Measurements from ENCODE around the gene ARSD. TPM values are rescaled to one million over a fixed set of nuclear protein-coding genes. Genes with fewer than 3 reads are reported as not detected.
"Not testable (repeated sequence)": the region's sequence is repeated elsewhere in the genome, so short reads cannot be mapped to it uniquely, and the experiment has no call there.

The ARSD gene
- total RNA-seq, 1 donor from 2014 or later, result 110 TPM

GRCh38 chrX:2892816-2893215, 36.3 kb downstream of the ARSD start:
- no peak for DNase-seq (ENCODE audit: low spot score)

GRCh38 chrX:2890536-2891460, 38.3 kb downstream of the ARSD start:
- not testable (repeated sequence) for DNase-seq (ENCODE audit: low spot score)

GRCh38 chrX:2889706-2890490, 39.2 kb downstream of the ARSD start:
- not testable (repeated sequence) for DNase-seq (ENCODE audit: low spot score)

- DNase-seq (ENCODE audit: low spot score), result no peak
Measured at GRCh38 chrX:2889045-2889605, 40.0 kb downstream of the ARSD start.

DNA sequence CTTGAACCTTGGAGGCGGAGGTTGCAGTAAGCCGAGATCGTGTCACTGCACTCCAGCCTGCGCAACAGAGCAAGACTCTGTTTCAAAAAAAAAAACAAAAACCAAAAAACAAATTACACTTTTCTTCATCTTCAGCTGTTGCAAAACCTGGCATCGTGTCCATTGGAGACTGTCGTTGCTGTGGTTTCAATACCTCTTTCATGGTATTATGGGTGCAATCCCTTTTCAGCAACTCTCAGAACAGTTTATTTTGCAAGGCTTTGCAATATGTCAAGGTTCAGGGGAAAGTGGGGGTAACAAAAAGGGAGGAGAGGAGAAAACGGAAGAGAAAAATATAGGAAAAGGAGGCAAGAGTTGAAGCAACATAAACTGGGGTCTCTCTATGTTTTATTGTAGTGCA, 40.8 kb downstream of the ARSD start:
- no peak for DNase-seq (ENCODE audit: low spot score)

DNA sequence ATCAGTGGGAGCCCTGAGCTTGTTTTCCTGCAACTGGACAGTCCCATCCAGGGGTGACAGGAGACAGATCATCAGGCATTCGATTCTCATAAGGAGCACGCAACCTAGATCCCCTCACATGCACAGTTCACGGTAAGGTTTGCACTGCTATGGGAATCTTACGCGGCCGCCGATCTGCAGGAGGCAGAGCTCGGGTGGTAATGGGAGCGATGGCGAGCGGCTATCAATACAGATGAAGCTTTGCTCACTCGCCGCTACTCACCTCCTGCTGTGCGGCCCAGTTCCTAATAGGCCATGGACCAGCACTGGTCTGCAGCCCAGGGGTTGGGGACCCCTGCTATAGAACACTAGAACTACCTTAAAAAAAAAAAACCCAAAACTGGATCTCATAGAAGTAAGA, 45.4 kb downstream of the ARSD start:
- no peak for DNase-seq (ENCODE audit: low spot score)

DNA sequence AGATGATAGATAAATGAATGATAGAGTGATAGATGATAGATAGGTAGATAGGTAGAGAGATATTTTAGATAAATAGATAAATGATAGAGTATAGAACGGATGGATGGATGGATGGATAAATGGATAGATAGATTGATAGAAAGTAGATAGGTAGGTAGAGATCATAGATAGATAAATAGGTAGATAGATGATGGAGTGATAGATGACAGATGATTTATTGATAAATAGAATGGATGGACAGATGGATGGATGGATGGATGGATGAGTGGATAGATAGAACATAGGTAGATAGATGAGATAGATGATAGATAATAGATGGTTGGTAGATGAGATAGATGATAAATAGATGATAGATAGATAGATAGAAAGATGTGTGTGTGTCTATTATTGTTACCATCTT, 49.5 kb downstream of the ARSD start:
- no peak for DNase-seq (ENCODE audit: low spot score)

DNA sequence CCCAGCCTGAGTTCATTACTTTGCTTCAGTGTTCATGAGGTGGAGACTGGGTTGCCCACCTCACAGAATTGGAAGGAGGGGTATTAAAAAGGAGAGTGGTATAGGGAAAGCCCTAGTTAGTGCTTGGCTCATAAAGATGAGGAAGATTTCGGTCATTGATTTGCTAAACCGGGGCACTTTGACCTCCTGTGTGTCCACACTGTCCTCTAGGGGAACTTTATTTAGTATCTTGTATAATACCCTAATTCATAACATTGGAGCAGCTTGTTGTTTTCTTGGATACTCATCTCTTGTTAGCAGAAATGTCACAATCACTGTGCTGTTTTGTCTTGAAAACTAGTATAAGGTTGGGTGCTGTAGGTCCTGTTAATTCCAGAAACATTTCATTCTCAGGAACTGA, 50.6 kb downstream of the ARSD start:
- no peak for DNase-seq (ENCODE audit: low spot score)

- no peak for DNase-seq (ENCODE audit: low spot score)
Measured at GRCh38 chrX:2875798-2876399, 53.2 kb downstream of the ARSD start.

DNA sequence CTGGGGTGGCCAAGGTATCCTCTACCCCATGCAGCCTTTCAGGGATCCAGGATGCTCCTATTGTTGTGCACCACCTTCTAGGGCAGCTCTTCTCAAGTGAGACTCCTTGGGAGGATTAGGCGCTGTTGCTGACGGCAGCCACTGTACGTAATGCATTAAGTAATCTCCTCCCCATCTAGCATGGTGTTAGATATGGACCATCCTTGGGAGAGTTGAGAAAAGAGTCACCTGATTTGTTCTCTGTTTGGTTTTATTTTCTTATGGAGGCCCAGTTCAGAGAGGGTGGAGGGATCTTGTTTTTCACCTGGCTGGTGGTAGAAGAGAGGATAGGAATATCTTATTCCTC, 54.0 kb downstream of the ARSD start:
- no peak for DNase-seq (ENCODE audit: low spot score)

GRCh38 chrX:2874222-2875135, 54.7 kb downstream of the ARSD start:
- DNase-seq (ENCODE audit: low spot score), result no peak

DNA sequence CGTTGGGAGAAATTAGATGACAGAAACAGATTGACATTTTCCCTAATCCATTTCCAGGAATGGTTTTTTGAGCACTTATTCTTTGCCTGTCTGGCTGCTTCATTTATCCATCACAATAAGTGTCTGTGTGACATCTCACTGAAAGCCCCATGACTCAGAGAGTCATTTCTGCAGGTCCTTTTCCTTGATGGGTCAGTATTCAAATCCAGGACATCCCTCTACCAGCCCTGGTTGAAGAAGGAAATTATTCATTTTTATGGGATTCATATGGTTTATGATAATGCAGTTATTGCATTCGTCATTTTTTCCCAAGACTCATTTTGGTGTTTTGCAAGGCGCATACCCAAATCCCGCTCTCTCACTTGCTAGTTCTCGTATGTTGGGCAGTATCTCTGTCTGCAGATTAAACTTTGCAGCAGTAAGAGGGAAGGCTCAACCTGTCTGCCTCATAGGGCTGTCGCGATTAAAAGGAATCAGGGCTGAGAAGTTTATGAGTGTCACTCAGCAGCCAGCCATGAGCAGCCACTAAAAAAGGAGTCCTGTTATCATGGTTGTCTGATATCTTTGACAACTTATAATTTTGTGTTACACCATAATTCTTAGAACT, 56.4 kb downstream of the ARSD start:
- DNase-seq (ENCODE audit: low spot score), result no peak

DNA sequence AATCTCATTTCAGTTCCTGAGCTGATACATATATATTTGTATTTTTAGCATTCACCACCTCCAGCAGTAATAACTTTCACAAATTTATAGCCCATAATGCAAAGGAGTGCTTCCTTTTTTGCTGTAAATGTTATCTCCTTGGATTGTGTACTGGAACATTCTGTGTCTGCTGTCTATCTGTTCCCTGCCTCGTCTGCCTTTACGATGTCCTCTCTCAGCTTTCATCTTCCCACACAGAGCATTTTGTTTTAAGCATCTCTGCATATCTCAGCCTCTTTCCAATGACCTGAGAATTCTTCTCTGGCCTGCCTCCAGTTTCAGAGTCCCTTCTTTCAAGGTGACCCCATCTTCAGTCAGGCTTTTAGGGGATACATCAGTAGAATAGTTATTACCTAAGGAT, 57.3 kb downstream of the ARSD start:
- DNase-seq (ENCODE audit: low spot score), result no peak

GRCh38 chrX:2870650-2871049, 58.5 kb downstream of the ARSD start:
- DNase-seq (ENCODE audit: low spot score), result no peak

DNA sequence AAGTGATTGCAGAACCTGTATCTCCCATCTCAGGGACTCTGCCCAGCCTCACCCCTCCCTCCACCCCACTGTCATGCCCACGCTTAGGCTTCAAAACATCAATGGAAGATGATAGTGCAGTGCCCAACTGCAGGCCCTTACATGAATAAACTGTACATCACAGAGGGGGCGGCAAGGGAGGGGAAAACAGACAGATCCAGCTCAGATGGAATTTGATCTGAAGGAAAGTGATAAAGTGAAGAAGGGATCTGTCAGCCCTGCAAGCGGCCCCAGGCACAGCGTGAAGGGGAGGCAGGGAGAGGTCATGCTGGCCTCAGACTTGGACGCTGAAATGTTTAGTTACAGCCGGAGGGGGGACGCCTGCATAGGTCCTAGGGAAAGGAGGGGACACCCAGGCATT, 61.9 kb downstream of the ARSD start:
- no peak for DNase-seq (ENCODE audit: low spot score)

GRCh38 chrX:2863646-2864045, 65.5 kb downstream of the ARSD start:
- DNase-seq (ENCODE audit: low spot score), result no peak

GRCh38 chrX:2862404-2862803, 66.7 kb downstream of the ARSD start:
- DNase-seq (ENCODE audit: low spot score), result no peak

DNA sequence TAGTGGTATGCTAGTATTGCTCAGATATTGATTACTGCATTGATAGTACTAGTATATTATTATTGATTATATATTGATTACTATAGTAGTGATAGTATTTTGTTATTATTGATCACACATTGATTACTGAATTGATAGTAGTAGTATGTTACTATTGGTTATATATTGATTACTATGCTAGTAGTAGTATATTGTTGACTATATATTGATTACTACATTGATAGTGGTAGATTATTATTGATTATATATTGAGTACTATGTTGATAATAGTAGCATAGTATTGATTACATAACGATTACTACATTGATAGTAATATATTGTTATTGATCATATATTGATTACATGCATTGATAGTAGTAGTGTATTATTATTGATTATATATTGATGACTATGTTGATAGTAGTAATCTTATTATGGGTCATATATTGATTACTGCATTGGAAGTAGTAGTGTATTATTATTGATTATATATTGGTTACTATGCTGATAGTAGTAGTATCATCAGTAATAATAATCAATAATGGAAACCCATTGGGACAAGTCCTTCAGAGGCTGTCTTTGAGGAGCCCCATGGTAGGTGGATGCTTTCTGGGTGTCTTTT, 69.8 kb downstream of the ARSD start:
- no peak for DNase-seq (ENCODE audit: low spot score)

- no peak for DNase-seq (ENCODE audit: low spot score)
Measured at GRCh38 chrX:2857566-2857965, 71.6 kb downstream of the ARSD start.

- DNase-seq (ENCODE audit: low spot score), result no peak
Measured at GRCh38 chrX:2855761-2856160, 73.4 kb downstream of the ARSD start.

Measured in ureter (tissue), 1 donor.